Neural progenitor cell (in vitro differentiated cells): ENCODE measurements around the gene ZDHHC14.

ENCODE experiments used
- CTCF ChIP-seq: fragments of 200-600 bp; sonication (generic); IDR thresholded peaks from 2 replicates; pipeline ENCODE4 v1.5.1; 2017; ENCODE audit warnings: antibody characterized with exemption, mild to moderate bottlenecking
- EZH2phosphoT487 ChIP-seq: fragments of 200-600 bp; sonication (generic); IDR thresholded peaks from 2 replicates; pipeline ENCODE4 v1.6.1; 2017; ENCODE audit warnings: antibody characterized with exemption

GRCh38 chr6:157653521-157653920, 272.5 kb downstream of the ZDHHC14 start:
- TF ChIP-seq CTCF (no peak), EZH2phosphoT487 (no peak)
